Transverse colon (tissue), 4 donors: ENCODE data around the gene DNMBP. TPM values are rescaled to one million over a fixed set of nuclear protein-coding genes. Genes with fewer than 3 reads are reported as not detected.
"Not testable (repeated sequence)": the region's sequence is repeated elsewhere in the genome, so short reads cannot be mapped to it uniquely, and the experiment has no call there.

Experiments used
- DNase-seq: peaks from one replicate; pipeline ENCODE4 v3.0.0-alpha.2; 2019
- H3K27ac ChIP-seq, 4 donors: fragments of 200-600 bp; sonication (generic); 2 replicates each; pipeline ENCODE4 v1.5.1; 2016 to 2018; ENCODE audit warnings: inconsistent platforms in 4 of 4
- H3K27me3 ChIP-seq: fragments of 200-600 bp; sonication (generic); 2 replicates; pipeline ENCODE4 v1.5.1; 2017; ENCODE audit warnings: inconsistent platforms
- H3K36me3 ChIP-seq, 4 donors: fragments of 200-600 bp; sonication (generic); 2 replicates each; pipeline ENCODE4 v1.5.1; 2017 to 2019; ENCODE audit warnings: inconsistent platforms in 4 of 4
- H3K4me1 ChIP-seq, 4 donors: fragments of 200-600 bp; sonication (generic); 2 replicates each; pipeline ENCODE4 v1.5.1; 2017 to 2020; ENCODE audit warnings: inconsistent platforms in 4 of 4
- H3K4me3 ChIP-seq, 4 donors: fragments of 200-600 bp; sonication (generic); 1 replicate in 1 of 4; 2 replicates in 3 of 4; pipeline versions ENCODE4 v1.5.1 to v1.6.1; 2017 to 2019; ENCODE audit warnings: inconsistent platforms in 4 of 4
- H3K9me3 ChIP-seq, 2 donors: fragments of 200-600 bp; sonication (generic); 2 replicates each; pipeline ENCODE4 v1.5.1; 2017 to 2019; ENCODE audit warnings: inconsistent platforms in 2 of 2
- EP300 ChIP-seq: sonication (generic); formaldehyde crosslinking; IDR thresholded peaks from one replicate; pipeline ENCODE4 v1.6.1; 2017; ENCODE audit warnings: antibody characterized with exemption, low read depth
- POLR2A ChIP-seq: fragments of 450-650 bp; IDR thresholded peaks from one replicate; pipeline ENCODE4 v1.6.1; 2016; ENCODE audit warnings: antibody characterized with exemption, mild to moderate bottlenecking, moderate library complexity
- POLR2AphosphoS5 ChIP-seq, 3 donors: sonication (generic); formaldehyde crosslinking; IDR thresholded peaks; one replicate each; pipeline ENCODE4 v1.6.1; 2016; ENCODE audit warnings: antibody characterized with exemption in 3 of 3
- WGBS, 2 donors: methylation state at CpG; one replicate each; pipeline ENCODE4 v1.1.5; 2018; ENCODE audit warnings: low coverage in 1 of 2; 5-methylcytosine and 5-hydroxymethylcytosine counted together
- in situ Hi-C, 4 donors: fragments of 200-750 bp; cut with MboI; loops; one replicate each; pipeline versions ENCODE4 v1.15.0 to v1.15.1; 2017; ENCODE audit warnings: low sequenced_read_pairs in 3 of 4, low pct_ligation_motif_present in 1 of 4, low pct_unique_long_range_greater_than_20kb in 1 of 4
- intact Hi-C: fragments of 100-400 bp; cut with DNase I; formaldehyde crosslinking; loops from one replicate; pipeline ENCODE4 v1.15.1; 2023; ENCODE audit warnings: low total_unique reads
- total RNA-seq, 4 donors: library from RNA; depleted of rRNA; stranded (reverse); fragments of >200 nt; gene quantifications; one replicate each; pipeline ENCODE4 v1.1.0, GENCODE V29; 2016
- TF ChIP-seq, protein P1 (sequence below), 5 experiments: fragments of 200-600 bp in 3 of 5; fragments of 450-650 bp in 2 of 5; sonication (generic) in 3 of 5; IDR thresholded peaks; 1 replicate in 2 of 5; 2 replicates in 3 of 5; pipeline ENCODE4 v1.5.1; 2016 to 2017; ENCODE audit warnings: antibody characterized with exemption in 5 of 5, inconsistent platforms in 3 of 5, mild to moderate bottlenecking in 2 of 5, moderate library complexity in 1 of 5

DNMBP gene
- total RNA-seq, 4 donors from 2014 or later: 38.5 to 68.5 (median 48.0) TPM

DNA sequence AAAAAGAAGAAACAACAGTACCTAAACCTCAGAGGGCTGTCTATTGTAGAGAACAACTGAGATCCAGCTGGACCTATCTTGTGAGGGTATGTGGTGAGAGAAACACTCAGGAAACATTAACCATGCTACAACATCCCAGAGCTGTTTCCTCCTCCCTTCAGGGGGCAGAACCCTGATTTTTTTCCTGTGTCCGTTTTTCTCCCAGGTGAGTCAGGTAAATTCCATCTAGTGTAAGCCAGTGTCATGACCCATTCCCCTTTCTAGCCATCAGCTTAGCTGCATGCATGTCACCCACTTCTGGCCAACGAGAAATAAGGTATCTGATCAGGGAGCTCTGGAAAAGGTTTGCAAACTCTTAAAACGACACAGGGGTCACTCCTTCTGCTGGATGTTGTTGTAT, 103.8 kb downstream of the DNMBP start:
- no peaks in the 10 kb centered on the region for H3K27me3 ChIP-seq
- in situ Hi-C loops: no loop called here
- TF ChIP-seq EP300: no peak
- TF ChIP-seq, protein P1, sequence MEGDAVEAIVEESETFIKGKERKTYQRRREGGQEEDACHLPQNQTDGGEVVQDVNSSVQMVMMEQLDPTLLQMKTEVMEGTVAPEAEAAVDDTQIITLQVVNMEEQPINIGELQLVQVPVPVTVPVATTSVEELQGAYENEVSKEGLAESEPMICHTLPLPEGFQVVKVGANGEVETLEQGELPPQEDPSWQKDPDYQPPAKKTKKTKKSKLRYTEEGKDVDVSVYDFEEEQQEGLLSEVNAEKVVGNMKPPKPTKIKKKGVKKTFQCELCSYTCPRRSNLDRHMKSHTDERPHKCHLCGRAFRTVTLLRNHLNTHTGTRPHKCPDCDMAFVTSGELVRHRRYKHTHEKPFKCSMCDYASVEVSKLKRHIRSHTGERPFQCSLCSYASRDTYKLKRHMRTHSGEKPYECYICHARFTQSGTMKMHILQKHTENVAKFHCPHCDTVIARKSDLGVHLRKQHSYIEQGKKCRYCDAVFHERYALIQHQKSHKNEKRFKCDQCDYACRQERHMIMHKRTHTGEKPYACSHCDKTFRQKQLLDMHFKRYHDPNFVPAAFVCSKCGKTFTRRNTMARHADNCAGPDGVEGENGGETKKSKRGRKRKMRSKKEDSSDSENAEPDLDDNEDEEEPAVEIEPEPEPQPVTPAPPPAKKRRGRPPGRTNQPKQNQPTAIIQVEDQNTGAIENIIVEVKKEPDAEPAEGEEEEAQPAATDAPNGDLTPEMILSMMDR (IDR thresholded peaks at IDR 0.05): no peak
- TF ChIP-seq POLR2AphosphoS5 (IDR thresholded peaks at IDR 0.05): no peak
- TF ChIP-seq POLR2A: no peak
- H3K4me1 ChIP-seq: peaks cover 0 to 11% (median 8%) of the 10 kb centered on the region in 4 donors
- DNase-seq: no peak
- H3K9me3 ChIP-seq: no peaks in the 10 kb centered on the region
- no peak overlapping the region for H3K27ac ChIP-seq
- WGBS, 2 donors: 75 to 80% methylated on average over 1 to 3 of the region's 3 CpGs
- no peak overlapping the region for H3K4me3 ChIP-seq
- intact Hi-C loops: no loop called here
- H3K36me3 ChIP-seq: peaks cover 0 to 55% (median 22%) of the 10 kb centered on the region in 4 donors

DNA sequence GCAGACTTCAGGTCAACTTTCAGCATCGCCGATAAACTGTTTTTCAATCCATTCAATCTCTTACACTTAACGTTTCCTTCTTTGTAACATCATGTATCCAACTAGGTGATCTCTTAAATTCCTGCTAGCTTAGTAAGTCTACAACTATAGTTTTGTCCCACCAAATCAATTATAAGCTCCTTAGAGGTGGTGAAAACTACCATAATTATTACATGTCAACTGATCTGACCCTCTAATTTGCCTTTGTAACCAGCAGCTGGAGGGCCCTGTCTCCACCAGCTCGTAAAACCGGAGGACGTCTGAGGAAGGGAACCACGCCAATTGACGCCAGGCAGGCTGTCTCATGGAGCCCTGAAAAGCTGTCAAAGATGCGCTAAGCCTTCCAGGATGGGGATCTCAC, 113.9 kb downstream of the DNMBP start:
- no peaks in the 10 kb centered on the region for H3K4me1 ChIP-seq
- in situ Hi-C loops: no loop called here
- H3K9me3 ChIP-seq: no peaks in the 10 kb centered on the region
- TF ChIP-seq, protein P1 (IDR thresholded peaks at IDR 0.05): no peak
- no peak for TF ChIP-seq POLR2A
- TF ChIP-seq EP300: no peak
- TF ChIP-seq POLR2AphosphoS5 (IDR thresholded peaks at IDR 0.05): no peak
- H3K36me3 ChIP-seq: peaks cover 0 to 74% (median 34%) of the 10 kb centered on the region in 4 donors
- intact Hi-C loops: no loop called here
- H3K27ac ChIP-seq: no peak overlapping the region
- DNase-seq: no peak
- no peaks in the 10 kb centered on the region for H3K27me3 ChIP-seq
- 85 to 100% methylated on average over 3 to 9 of the region's 9 CpGs for WGBS, 2 donors
- no peak overlapping the region for H3K4me3 ChIP-seq

DNA sequence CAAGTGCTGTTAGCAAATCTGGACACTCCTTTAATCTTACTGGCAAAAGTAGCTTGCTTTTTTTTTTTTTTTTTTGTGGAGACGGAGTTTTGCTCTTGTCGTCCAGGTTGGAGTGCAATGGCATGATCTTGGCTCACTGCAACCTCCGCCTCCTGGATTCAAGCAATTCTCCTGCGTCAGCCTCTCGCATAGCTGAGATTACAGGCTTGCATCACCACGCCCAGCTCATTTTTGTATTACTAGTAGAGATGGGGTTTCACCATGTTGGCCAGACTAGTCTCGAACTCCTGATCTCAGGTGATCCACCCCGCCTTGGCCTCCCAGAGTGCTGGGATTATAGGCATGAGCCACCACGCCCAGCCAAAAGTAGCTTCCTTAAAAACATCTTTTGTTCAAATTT, 114.7 kb downstream of the DNMBP start:
- peaks cover 0 to 72% (median 35%) of the 10 kb centered on the region in 4 donors for H3K36me3 ChIP-seq
- H3K4me3 ChIP-seq, in situ Hi-C loops, H3K27me3 ChIP-seq, H3K4me1 ChIP-seq, intact Hi-C loops, H3K9me3 ChIP-seq, H3K27ac ChIP-seq, DNase-seq: not testable (repeated sequence)
- 89 to 100% methylated on average over 1 to 9 of the region's 9 CpGs for WGBS, 2 donors

DNA sequence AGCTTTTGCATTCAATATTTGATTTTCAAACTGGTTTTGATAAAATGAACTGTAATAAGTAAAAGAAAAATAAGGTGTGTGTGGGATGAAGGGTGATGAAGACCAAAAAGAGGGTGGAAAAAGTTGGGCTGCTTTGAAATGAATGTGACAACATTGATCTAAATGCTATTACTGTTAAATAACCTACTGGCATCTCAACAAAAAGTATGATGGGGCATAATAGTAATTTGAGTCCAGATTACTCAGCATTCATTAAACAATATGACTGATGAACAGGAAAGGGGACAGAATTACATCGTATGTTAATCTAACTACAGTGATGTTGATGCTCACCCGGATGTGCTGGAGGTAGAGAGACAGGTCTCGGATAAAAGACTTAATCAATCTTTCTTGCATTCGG, 115.1 kb downstream of the DNMBP start:
- no peaks in the 10 kb centered on the region for H3K27me3 ChIP-seq
- no peak overlapping the region for H3K27ac ChIP-seq
- in situ Hi-C loops: no loop called here
- H3K36me3 ChIP-seq: peaks cover 0 to 77% (median 34%) of the 10 kb centered on the region in 4 donors
- 88 to 93% methylated on average over 4 of the region's 4 CpGs for WGBS, 2 donors
- no peaks in the 10 kb centered on the region for H3K4me1 ChIP-seq
- H3K9me3 ChIP-seq: no peaks in the 10 kb centered on the region
- no peak overlapping the region for H3K4me3 ChIP-seq
- intact Hi-C loops: no loop called here
- DNase-seq: no peak
- TF ChIP-seq POLR2AphosphoS5 (IDR thresholded peaks at IDR 0.05): no peak
- no peak for TF ChIP-seq EP300
- TF ChIP-seq, protein P1 (IDR thresholded peaks at IDR 0.05): no peak
- no peak for TF ChIP-seq POLR2A

DNA sequence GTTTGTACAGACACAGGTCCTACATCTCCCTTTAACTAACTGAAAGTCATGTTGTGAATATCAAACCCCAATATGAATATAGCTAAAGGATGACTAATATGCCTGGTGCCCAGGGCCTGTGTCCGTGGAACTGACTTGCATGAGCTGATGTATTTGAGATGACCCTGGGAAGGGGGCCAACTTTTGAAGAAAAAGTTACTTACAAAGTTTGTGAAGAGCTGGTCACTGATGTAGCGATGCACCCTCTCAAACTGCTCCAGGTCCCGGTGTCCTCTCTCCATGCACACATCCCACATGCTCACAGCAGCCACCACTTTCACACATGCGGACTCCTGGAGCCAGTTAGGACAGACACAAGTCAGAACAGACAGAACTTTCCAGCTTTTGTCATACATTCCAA, 121.1 kb downstream of the DNMBP start:
- Histone ChIP-seq H3K36me3 (peaks cover 0 to 66% (median 26%) of the 10 kb centered on the region in 4 donors), H3K27ac (no peak overlapping the region), H3K4me3 (no peak overlapping the region), H3K4me1 (no peaks in the 10 kb centered on the region), H3K9me3 (no peaks in the 10 kb centered on the region), H3K27me3 (no peaks in the 10 kb centered on the region)
- TF ChIP-seq, protein P1 (IDR thresholded peaks at IDR 0.05): no peak
- DNase-seq: no peak
- intact Hi-C loops (no loop called here), in situ Hi-C loops (no loop called here)
- 88% methylated on average over 4 of the region's 4 CpGs; no CpG with 5 or more reads in 1 of the 2 donors for WGBS, 2 donors
